NCI-H1092 treated with DMSO at 0.1 percent for 48 hours (cell line): ENCODE measurements around the gene CYBA.
"Not testable (repeated sequence)": the region's sequence is repeated elsewhere in the genome, so short reads cannot be mapped to it uniquely, and the experiment has no call there.

ENCODE experiments used
- DNase-seq: peaks from one replicate; lab custom pipeline; 2025; lab: John Stamatoyannopoulos, UW

Gene CYBA

DNA sequence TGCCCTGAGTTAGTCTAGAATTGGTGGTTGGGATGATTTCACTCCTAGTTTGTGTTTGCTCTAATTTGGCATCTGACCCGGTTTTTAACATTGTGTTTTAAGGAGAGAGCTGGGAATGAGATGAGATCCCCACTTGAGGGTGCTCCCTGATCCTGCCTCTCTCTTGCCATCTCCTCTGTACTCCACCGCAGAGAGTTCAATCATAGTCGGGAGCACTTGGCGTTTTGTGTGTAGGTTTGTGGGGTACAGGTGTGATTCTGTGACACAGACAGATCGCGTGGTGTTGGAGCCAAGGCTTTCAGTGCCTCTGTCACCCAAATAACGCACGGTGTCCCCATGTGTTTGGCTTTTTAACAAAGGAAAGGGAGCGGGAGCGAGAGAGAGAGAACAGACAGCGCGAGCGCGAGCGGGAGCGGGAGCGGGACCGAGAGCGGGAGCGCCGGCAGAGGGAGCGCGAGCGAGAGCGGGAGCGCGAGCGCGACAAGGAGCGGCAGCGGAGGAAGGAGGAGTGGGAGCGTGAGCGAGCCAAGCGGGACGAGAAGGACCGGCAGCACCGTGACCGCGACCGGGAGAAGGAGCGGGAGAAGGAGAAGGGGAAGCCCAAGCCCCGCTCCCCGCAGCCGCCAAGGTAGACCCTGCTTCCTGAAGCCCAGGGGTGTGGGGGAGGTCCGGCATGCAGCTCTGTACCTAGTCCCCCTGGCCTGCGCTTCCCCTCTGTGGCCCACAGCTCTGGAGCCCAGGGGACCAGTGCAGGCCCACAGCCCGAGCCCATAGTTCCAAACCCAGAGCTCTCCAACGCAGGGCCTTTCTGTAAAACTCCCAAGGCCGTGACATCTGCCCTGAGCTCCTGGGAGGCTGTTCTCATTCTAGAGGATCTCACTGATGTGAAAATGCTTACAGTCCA lies 39.7 kb downstream of the CYBA start:
- DNase-seq: no peak

DNA sequence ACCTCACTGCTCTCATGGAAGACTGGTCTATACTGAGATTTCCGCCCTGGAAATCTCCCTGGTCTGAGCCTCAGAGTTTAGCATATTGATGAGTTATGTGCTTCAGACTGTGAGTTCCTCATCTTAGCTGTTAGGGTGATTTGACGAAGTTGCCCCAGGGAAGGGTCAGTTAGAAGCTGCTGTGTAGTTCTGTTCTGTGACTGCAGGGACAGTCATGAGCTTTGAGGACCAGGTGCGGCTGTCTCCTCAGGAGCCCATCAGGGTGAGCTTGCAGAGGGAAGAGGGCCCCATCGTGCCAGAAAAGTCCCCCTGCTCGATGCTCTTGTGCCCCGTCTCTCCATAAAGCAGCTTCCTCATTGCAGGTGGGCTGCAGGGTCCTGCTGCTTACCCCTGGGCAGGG lies 40.8 kb downstream of the CYBA start:
- DNase-seq: no peak

DNA sequence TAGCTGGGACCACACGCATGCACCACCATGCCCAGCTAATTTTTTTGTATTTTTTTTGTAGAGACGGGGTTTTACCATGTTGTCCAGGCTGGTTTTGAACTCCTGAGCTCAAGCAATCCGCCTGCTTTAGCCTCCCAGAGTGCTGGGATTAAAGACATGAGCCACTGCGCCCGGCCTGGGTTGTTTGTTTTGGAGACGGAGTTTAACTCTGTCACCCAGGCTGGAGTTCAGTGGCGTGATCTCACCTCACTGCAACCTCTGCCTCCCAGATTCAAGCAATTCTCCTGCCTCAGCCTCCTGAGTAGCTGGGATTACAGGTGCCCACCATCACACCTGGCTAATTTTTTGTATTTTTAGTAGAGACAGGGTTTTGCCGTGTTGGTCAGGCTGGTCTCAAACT lies 41.4 kb downstream of the CYBA start:
- DNase-seq: not testable (repeated sequence)

DNA sequence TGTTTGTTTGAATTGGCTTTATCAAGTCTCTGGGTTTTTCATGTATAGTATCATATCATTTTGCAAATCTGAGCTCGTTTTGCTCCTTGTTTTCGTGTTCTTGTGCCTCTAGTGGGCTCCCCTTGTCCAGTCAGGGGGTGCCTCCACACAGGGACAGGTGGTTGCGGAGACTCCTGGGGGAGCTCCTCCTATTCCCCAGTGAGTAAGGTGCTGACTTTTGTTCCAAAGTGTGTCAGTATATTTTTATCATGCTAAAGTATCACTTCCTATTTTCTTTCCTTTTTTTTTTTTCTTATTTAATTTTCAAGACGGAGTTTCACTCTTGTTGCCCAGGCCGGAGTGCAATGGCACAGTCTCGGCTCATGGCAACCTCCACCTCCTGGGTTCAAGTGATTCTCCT lies 42.8 kb downstream of the CYBA start:
- DNase-seq: no peak

DNA sequence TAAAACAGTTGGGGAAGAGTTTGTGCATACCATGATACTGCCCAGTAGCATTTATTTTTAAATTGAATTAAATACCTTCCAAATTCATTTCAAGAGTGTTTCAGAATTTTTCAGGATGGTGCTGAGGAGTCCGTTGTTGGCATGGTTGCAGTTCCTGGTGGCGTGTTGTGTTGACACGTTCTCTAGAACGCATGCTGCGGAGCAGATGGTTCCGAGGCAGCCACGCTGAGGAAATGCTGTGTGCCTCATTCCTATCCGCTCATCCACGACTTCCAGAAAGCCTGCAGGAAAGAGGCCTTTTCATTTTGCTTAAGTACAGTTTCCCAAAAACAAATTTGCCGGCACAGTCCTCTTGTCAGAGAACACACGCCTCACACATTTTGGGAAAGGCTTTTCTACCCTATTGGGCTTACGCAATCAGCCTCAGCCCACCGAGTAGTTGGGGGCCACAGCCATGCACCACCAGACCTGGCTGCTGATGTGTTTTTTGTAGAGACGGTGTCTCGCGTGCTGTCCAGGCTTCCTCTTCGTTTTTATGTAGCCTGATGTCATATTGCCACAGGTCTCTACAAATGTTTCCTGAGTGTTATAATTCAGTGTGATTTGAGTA lies 44.6 kb downstream of the CYBA start:
- no peak for DNase-seq

DNA sequence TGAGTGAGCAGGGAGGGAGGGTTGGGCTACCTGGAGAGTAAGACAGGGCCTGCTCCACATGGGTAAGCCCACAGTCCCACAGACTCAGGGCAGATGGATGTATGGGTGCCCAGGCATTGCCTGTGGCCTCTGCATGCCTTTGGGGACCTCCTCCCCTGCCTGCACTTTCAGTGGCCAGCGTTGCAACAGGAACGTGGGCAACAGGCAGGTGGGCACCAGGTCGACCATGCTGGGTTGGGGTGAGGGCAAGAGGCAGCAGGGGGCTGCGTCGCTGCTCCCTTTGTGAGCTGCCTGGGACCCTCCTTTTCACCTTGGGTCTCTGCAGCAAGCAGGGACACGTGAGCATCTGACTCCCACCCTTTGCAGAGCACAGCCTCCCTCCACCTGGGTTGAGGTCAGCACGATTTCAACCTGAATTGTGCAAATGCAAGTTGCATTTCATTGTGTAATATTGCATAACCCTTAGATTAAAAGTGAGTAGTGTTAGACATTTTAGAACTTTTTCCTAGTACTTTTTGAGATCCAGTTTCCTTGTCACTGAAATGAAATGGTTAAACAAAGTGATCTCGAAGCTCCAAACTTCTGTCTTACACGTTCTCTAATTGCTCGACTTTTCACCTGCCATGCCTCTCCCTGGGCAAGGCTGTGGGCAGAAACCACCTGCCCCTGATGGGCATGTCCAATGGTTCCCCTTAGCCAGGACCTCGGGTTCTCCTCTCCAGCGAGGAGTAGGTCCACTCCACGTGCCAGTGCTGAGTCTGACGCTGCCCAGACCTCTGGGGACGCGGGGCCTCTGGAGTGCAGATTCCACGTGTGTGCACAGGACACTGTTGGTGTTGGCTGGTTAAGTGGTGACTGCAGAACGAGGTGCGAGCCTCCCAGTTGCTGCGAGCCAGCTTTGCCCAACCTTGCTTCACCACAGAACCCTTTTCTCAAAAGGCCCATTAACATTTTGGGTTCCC lies 45.4 kb downstream of the CYBA start:
- no peak for DNase-seq

DNA sequence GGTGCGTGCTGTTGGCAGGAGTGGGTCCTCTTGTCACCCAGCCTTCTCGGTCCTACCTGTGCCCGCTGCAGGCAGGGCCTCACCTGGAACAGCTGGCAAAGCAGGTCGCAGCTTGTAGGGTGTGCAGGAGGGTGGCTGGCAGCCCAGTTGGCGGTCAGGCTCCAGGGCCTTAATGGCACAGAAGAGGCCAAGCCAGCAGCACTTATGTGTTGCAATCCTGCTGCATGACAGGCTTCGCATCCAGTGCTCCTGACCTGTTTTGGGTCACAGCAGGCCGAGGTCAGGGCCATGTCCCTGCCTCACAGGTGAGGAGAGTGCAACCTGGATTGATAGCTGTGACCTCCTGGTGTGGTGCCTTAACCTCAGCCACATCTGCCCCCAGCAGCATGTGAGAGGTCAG lies 48.8 kb downstream of the CYBA start:
- no peak for DNase-seq

DNA sequence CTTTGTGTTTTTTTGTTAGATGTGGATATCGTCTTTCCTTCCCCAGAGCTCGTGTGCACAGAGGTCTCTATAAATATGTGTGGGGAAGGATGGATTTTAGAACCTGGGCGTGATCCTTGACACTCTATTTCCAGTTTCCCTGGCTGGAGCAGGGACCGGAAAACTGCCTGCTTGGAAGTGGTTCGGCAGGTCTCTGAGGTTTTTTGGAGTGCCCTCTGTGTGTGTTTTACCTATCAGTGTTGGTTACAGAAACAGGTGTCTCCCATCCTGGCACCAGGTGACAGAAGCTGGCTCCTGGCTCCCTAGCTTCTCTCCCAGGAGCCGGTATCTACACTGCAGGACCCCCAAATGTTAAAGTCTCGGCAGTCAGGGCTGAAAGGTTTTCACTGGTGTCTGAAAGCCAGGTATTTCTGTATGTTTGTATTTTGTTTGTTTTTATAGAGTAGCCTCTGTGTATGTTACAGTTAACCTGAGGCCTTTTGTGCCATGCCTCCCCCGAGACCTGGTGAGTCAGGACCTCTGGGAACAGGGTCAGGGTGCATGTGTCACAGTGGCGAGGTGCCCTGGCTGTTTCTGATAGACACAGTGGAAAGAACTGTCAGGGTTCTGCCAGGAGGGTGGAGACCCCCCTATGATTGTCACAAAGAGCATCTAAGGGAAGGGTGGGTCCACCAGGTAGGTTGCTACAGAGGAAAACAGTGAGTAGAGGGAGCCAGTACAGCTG lies 49.4 kb downstream of the CYBA start:
- no peak for DNase-seq

DNA sequence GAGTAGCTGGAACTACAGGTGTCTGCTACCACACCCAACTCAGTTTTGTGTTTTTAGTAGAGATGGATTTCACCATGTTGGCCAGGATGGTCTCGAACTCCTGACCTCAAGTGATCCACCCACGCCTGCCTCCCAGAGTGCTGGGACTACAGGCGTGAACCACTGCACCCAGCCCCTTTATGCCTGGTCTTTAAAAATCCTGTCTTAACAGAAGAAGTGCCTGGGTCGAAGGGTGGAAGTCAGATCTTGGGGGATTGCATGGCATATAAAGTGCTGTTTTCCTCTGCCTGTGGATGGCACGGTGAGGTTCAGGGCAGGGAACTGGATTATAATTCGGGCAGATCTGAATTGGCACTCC lies 50.3 kb downstream of the CYBA start:
- no peak for DNase-seq

DNA sequence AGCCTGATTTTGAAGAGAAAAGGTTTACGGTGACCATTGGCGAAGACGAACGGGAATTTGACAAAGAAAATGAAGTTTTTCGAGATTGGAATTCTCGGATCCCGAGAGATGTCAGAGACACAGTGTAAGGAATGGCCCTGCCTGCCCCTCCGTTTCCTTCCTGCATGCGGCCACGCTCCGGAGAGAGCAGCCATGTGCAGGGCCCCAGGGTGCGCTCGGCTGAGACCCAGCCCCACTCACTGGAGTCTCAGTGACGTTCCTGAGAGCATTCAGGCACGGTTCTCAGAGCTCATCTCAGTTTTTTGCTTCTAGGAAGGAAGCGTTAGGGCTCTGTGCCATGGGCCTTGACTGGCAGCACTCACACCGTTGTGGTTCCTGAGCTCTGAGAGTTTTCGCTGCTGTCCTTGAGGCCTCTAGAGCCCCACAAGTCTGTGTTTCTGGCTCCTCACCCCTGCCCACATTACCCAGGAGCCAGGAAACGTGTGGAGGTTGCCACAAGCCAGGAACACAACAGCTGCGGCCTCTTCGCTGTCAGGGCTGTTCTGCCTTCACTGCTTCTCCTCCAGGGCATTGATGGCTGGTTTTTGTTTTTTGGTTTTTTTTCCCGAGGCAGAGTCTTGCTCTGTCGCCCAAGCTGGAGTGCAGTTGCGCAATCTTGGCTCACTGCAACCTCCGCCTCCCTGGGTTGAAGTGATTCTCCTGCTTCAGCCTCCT lies 50.9 kb downstream of the CYBA start:
- no peak for DNase-seq

DNA sequence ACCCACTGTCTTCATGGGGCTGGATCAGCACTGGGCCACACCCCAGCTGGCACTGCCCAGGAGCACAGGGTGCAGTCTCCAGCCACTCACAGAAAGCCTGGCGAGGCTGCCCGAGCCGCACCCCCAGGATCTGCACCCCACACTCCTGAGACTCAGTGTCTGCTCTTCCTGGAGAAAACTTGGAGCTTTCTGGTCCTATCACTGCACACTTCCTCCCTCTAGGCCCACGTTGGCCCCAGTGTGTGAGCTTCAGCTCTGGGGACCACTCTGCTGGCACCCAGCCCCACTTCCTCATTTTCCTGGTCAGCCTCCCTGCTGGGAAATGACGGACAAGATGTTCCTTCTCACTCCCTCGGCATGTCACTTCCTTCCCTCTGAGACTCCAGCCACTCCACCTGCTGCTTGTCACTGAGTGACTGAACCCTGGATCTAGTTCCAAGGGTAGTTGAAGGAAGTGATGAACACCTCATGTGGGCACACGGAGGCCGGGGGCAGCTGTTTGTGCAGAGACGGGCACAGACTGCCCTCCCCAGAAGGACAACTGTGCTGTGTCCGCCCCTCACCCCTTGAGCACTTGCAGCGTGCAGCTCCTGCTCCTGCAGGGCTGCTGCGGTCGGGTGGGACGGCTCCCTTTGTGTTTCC lies 51.6 kb downstream of the CYBA start:
- DNase-seq: no peak

DNA sequence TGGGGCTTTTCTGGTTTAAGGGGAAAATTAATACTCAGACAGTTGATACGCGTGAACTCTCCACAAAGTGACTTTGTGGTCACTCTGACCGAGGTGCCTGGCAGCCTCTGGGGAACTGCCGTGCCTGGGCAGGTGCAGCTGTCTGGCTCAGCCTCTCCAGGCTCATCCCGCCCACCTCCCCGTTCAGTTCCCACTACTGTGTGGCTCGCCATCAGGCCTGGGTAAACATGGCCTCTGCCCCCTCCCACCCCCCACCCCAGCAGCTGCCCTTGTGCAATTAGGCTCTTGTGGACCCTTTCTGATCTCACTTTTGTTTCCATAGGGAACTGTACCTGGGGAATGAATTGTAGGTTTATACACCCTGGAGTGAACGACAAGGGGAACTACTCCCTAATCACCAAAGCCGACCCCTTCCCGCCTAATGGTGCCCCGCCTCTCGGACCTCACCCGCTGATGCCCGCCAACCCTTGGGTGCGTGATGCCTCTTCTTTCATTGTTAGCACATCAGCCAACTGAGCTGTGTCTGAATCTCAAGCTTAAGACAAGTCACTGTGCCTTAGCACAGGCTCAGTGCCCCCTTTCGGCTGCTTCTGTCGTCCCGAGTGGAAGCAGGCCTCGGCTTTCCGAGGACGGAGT lies 52.9 kb downstream of the CYBA start:
- DNase-seq: no peak

DNA sequence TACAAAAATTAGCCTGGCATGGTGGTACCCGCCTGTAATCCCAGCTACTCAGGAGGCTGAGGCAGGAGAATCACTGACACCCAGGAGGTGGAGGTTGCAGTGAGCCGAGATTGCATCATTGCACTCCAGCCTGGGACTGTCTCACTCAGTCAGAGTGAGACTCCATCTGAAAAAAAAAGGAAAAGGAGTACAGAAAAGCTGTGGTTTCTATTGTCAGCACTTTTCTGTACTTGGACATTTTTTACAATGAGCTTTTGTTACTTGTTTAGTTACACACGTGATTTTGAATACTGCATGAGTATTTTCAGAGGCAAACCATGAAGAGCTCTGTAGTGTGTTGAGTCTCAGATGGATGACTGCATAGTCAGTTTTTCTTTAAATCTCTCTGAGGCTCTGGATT lies 54.4 kb downstream of the CYBA start:
- no peak for DNase-seq

DNA sequence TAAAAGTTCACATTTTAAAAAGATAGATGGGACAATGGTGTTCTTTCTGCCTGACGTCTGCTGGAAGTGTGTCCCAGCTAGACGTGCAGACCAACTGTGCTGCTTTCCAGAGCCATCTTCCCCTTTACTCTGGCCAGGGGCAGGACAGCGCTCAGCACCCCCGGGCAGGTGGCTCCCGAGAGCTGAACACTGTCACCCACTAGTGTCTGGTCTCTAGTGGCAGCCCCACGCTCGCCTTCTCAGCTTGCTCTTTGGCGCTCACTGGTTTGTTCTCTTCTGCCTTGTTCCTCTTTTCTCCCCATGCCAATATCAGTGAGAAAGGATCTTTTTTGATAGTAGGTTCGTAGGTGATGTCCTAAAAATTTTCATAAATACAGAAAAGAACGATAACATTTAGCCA lies 54.9 kb downstream of the CYBA start:
- no peak for DNase-seq

DNA sequence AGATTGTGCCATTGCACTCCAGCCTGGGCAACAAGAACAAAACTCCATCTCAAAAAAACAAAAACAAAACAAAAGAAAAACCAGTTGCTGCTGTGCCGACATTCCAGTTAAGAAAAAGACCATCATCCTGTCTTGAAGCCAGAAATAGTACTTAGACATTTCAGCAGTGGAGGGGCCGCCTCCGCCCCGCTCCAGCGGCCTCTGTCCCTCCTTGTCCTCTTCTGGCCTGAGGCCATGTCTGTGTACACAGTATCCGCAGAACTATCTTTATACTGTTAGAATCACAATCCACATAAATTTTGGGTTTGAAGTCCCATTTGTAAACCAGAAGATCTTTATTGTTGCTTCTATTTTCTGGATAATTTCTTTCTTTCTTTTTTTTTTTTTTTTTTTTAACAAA lies 55.8 kb downstream of the CYBA start:
- no peak for DNase-seq

DNA sequence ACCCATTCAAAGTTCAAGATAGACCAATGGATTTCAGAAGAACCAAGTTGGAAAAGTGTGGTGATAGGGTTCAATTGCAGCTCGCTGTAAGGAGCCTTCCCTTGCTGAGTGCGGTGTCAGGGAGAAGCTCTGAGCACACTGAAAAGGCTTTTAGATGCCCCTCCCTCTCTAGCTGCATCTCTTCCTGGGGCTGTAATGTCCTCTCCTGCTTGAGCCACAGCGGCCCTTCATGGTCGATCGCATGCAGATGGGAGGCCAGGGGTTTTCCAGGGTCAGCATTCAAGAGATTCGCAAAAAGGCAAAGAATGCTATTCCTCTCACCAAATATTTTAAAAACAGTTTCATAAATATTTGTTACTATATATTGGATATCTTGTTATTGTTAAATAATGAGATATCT lies 56.9 kb downstream of the CYBA start:
- DNase-seq: no peak

DNA sequence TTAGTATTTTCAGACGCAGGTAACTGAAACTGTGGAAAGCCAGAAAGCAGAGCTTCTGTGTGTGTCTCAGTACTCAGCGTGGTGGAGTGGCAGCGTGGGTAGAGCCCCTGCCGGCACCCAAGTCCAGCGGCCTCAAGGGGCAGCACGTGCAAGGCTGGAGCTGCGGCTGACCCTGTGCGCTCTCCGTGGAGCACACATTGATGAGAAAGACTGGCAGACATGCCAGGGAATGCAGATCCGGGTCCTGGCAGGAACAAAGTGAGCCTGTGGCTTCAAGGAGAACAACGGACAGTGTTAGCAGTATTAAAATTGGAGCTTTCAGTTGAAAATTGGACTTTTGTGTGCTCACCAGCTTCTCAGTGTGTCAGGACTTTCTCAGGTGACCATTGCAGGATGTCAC lies 57.4 kb downstream of the CYBA start:
- DNase-seq: no peak
